ENCODE results near the gene MCC.

DNA sequence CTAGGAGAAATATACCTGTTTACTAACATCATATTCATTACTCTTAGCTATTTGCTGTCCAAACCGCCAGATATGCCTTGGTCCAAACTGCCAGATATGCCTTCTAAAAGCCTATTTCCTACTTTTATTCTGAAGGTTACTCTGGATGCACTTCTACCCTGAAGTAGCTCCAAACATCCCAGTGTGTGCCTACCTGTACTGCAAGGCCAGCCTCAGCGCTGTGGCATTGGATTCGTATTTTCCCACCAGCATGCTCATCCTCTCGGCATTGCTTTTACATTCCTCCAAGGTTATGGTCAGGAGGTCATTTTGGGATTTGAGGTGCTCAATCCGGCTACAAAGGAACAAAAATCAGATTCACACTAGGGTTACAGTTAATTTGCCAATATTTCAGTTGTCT, 417.4 kb downstream of the MCC start:
- TF ChIP-seq, protein P1, sequence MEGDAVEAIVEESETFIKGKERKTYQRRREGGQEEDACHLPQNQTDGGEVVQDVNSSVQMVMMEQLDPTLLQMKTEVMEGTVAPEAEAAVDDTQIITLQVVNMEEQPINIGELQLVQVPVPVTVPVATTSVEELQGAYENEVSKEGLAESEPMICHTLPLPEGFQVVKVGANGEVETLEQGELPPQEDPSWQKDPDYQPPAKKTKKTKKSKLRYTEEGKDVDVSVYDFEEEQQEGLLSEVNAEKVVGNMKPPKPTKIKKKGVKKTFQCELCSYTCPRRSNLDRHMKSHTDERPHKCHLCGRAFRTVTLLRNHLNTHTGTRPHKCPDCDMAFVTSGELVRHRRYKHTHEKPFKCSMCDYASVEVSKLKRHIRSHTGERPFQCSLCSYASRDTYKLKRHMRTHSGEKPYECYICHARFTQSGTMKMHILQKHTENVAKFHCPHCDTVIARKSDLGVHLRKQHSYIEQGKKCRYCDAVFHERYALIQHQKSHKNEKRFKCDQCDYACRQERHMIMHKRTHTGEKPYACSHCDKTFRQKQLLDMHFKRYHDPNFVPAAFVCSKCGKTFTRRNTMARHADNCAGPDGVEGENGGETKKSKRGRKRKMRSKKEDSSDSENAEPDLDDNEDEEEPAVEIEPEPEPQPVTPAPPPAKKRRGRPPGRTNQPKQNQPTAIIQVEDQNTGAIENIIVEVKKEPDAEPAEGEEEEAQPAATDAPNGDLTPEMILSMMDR (conservative IDR thresholded peaks at IDR 0.05; ENCODE audit: low read depth, low read length): no peak
- no peak for TF ChIP-seq EZH2 (IDR thresholded peaks at IDR 0.05; ENCODE audit: low read length, unreplicated experiment)

Data from PC-3 (cell line).